ENCODE data around the gene BLVRB. TPM values are rescaled to one million over a fixed set of nuclear protein-coding genes. Genes with fewer than 3 reads are reported as not detected.
"Not testable (repeated sequence)": the region's sequence is repeated elsewhere in the genome, so short reads cannot be mapped to it uniquely, and the experiment has no call there.

BLVRB gene
- polyA plus RNA-seq, 1 of the 3 experiments (the other 2 are of a cell fraction) = 85.9 TPM

DNA sequence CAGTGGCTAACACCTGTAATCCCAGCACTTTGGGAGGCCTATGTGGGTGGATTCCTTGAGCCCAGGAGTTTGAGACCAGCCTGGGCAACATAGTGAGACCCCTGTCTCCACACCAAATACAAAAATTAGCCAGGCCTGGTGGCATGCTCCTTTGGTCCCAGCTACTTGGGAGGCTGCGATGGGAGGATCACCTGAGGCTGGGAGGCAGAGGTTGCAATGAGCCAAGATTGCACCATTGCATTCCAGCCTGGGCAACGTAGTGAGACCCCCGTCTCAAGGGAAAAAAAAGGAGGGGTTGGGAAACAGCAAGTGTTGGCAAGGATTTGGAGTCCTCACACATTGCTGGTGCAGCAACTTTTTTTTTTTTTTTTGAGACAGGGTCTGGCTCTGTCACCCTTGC lies 20.5 kb upstream of the BLVRB start:
- Histone ChIP-seq H3K9me2 (no peaks in the 10 kb centered on the region), H3F3A (replicated peaks; ENCODE audit: insufficient read depth) (no peaks in the 10 kb centered on the region), H3K9me3 (no peaks in the 10 kb centered on the region), H4K20me1 (ENCODE audit: insufficient read depth) (no peaks in the 10 kb centered on the region), H3K36me3 (replicated peaks in 1 of 2; ENCODE audit: control insufficient read depth in 1 of 2, insufficient read depth in 2 of 2, low read length in 1 of 2) (no peaks in the 10 kb centered on the region), H3K9ac (no peak overlapping the region), H3K4me2 (no peak overlapping the region), H3K79me2 (ENCODE audit: insufficient read depth) (no peaks in the 10 kb centered on the region), H2AFZ (ENCODE audit: low read depth) (no peak overlapping the region), H3K27ac (ENCODE audit: low read depth in 2 of 2, low read length in 1 of 2) (no peak overlapping the region), H3K4me1 (ENCODE audit: control insufficient read depth in 1 of 2, insufficient read depth in 2 of 2, low read depth in 1 of 2, low read length in 1 of 2) (no peaks in the 10 kb centered on the region), H3K27me3 (ENCODE audit: insufficient read depth) (no peaks in the 10 kb centered on the region; the same call in 1 of the 2 replicates), H3K4me3 (ENCODE audit: low read depth in 2 of 2, low read length in 1 of 2) (no peak overlapping the region)
- TF ChIP-seq CHD2 (IDR thresholded peaks at IDR 0.05; ENCODE audit: low read length, partially characterized antibody) (no peak), JUND (IDR thresholded peaks at IDR 0.05) (no peak)
- ChIA-PET POLR2A (no interaction called here), CTCF (interaction anchor here (1.4 kb wide), 1 partner anchor 23 kb away, joined by 4 read pairs; no protein-coding TSS in a partner anchor)
- 57% methylated on average over 3 of the region's 3 CpGs for whole genome bisulfite sequencing (ENCODE audit: low lambda C conversion rate)
- DNase-seq = no peak

- H3K36me3 ChIP-seq (replicated peaks in 1 of 2; ENCODE audit: control insufficient read depth in 1 of 2, insufficient read depth in 2 of 2, low read length in 1 of 2); H4K20me1 ChIP-seq (ENCODE audit: insufficient read depth); H3K27ac ChIP-seq (ENCODE audit: low read depth in 2 of 2, low read length in 1 of 2); POLR2A ChIA-PET; H3F3A ChIP-seq (replicated peaks; ENCODE audit: insufficient read depth); H3K9me3 ChIP-seq; DNase-seq; H2AFZ ChIP-seq (ENCODE audit: low read depth); H3K4me2 ChIP-seq; H3K9me2 ChIP-seq; H3K79me2 ChIP-seq (ENCODE audit: insufficient read depth); H3K27me3 ChIP-seq (ENCODE audit: insufficient read depth); H3K4me3 ChIP-seq (ENCODE audit: low read depth in 2 of 2, low read length in 1 of 2); H3K9ac ChIP-seq; H3K4me1 ChIP-seq (ENCODE audit: control insufficient read depth in 1 of 2, insufficient read depth in 2 of 2, low read depth in 1 of 2, low read length in 1 of 2): not testable (repeated sequence)
- CTCF ChIA-PET = interaction anchor here (1.4 kb wide), 1 partner anchor 9 kb away, joined by 3 read pairs; the partner anchor contains the start of gene SPTBN4
- WGBS (ENCODE audit: low lambda C conversion rate) = 94% methylated on average over 15 of the region's 15 CpGs
Measured at GRCh38 chr19:40475878-40476644, 10.5 kb upstream of the BLVRB start.

- H3K27me3 ChIP-seq (ENCODE audit: insufficient read depth) = no peaks in the 10 kb centered on the region
- no peaks in the 10 kb centered on the region for H3K36me3 ChIP-seq (replicated peaks in 1 of 2; ENCODE audit: control insufficient read depth in 1 of 2, insufficient read depth in 2 of 2, low read length in 1 of 2)
- no peak overlapping the region for H3K27ac ChIP-seq (ENCODE audit: low read depth in 2 of 2, low read length in 1 of 2)
- no peak for TF ChIP-seq EP300 (IDR thresholded peaks at IDR 0.05; ENCODE audit: borderline replicate concordance in 1 of 2, low read depth in 1 of 2, low read length in 1 of 2)
- no peak for TF ChIP-seq RCOR1 (IDR thresholded peaks at IDR 0.05; ENCODE audit: low read length)
- no peak for TF ChIP-seq USF2 (IDR thresholded peaks at IDR 0.05; ENCODE audit: borderline replicate concordance, low read depth, low read length)
- no peak overlapping the region for H3K9ac ChIP-seq
- H3K79me2 ChIP-seq (ENCODE audit: insufficient read depth) = no peaks in the 10 kb centered on the region
- no peak for DNase-seq
- no peaks in the 10 kb centered on the region for H3F3A ChIP-seq (replicated peaks; ENCODE audit: insufficient read depth)
- H2AFZ ChIP-seq (ENCODE audit: low read depth) = no peak overlapping the region
- ChIA-PET POLR2A (no interaction called here), CTCF (no interaction called here)
- no peaks in the 10 kb centered on the region for H3K4me1 ChIP-seq (ENCODE audit: control insufficient read depth in 1 of 2, insufficient read depth in 2 of 2, low read depth in 1 of 2, low read length in 1 of 2)
- H3K9me2 ChIP-seq = no peaks in the 10 kb centered on the region
- H3K4me3 ChIP-seq (ENCODE audit: low read depth in 2 of 2, low read length in 1 of 2) = no peak overlapping the region
- no peak overlapping the region for H3K4me2 ChIP-seq
- no peaks in the 10 kb centered on the region for H3K9me3 ChIP-seq
- 72% methylated on average over 4 of the region's 4 CpGs for WGBS (ENCODE audit: low lambda C conversion rate)
- no peaks in the 10 kb centered on the region for H4K20me1 ChIP-seq (ENCODE audit: insufficient read depth)
Measured at GRCh38 chr19:40474737-40475136, 9.2 kb upstream of the BLVRB start.

Data from SK-N-SH (cell line).